ENCODE data around the gene GZMB.
A peak's percentile ranks its signal among the peaks of the same experiment; 100 is the strongest.
"Not testable (repeated sequence)": the region's sequence is repeated elsewhere in the genome, so short reads cannot be mapped to it uniquely, and the experiment has no call there.

Gene GZMB

GRCh38 chr14:24669651-24670050 lies 35.7 kb upstream of the GZMB start:
- Histone ChIP-seq H3K4me3 (replicated peaks; ENCODE audit: low read depth, low read length) (no peak overlapping the region), H3K27me3 (replicated peaks; ENCODE audit: control insufficient read depth, insufficient read depth, low read length) (no peaks in the 10 kb centered on the region), H3K36me3 (ENCODE audit: control insufficient read depth, insufficient read depth, low read length) (no peaks in the 10 kb centered on the region)
- no peak for DNase-seq (ENCODE audit: extremely low read depth, insufficient read length)
- TF ChIP-seq CTCF (IDR thresholded peaks at IDR 0.05; ENCODE audit: insufficient read depth, low read length, poor library complexity, severe bottlenecking) = no peak

GRCh38 chr14:24665440-24665991 lies 31.5 kb upstream of the GZMB start:
- Histone ChIP-seq H3K27me3 (replicated peaks; ENCODE audit: control insufficient read depth, insufficient read depth, low read length) (no peaks in the 10 kb centered on the region), H3K4me3 (replicated peaks; ENCODE audit: low read depth, low read length) (no peak overlapping the region), H3K36me3 (ENCODE audit: control insufficient read depth, insufficient read depth, low read length) (no peaks in the 10 kb centered on the region)
- DNase-seq (ENCODE audit: extremely low read depth, insufficient read length) = peak; percentile 82
- no peak for TF ChIP-seq CTCF (IDR thresholded peaks at IDR 0.05; ENCODE audit: insufficient read depth, low read length, poor library complexity, severe bottlenecking)

GRCh38 chr14:24664366-24664765 lies 30.4 kb upstream of the GZMB start:
- H3K27me3 ChIP-seq (replicated peaks; ENCODE audit: control insufficient read depth, insufficient read depth, low read length) = no peaks in the 10 kb centered on the region
- no peaks in the 10 kb centered on the region for H3K36me3 ChIP-seq (ENCODE audit: control insufficient read depth, insufficient read depth, low read length)
- DNase-seq (ENCODE audit: extremely low read depth, insufficient read length) = no peak
- no peak for TF ChIP-seq CTCF (IDR thresholded peaks at IDR 0.05; ENCODE audit: insufficient read depth, low read length, poor library complexity, severe bottlenecking)
- H3K4me3 ChIP-seq (replicated peaks; ENCODE audit: low read depth, low read length) = no peak overlapping the region

- Histone ChIP-seq H3K27me3 (replicated peaks; ENCODE audit: control insufficient read depth, insufficient read depth, low read length) (no peaks in the 10 kb centered on the region), H3K36me3 (ENCODE audit: control insufficient read depth, insufficient read depth, low read length) (no peaks in the 10 kb centered on the region), H3K4me3 (replicated peaks; ENCODE audit: low read depth, low read length) (no peak overlapping the region)
- DNase-seq (ENCODE audit: extremely low read depth, insufficient read length) = no peak
- TF ChIP-seq CTCF (IDR thresholded peaks at IDR 0.05; ENCODE audit: insufficient read depth, low read length, poor library complexity, severe bottlenecking) = no peak
Observed at GRCh38 chr14:24662753-24663152, 28.8 kb upstream of the GZMB start.

- TF ChIP-seq CTCF (IDR thresholded peaks at IDR 0.05; ENCODE audit: insufficient read depth, low read length, poor library complexity, severe bottlenecking) = no peak
- Histone ChIP-seq H3K27me3 (replicated peaks; ENCODE audit: control insufficient read depth, insufficient read depth, low read length) (no peaks in the 10 kb centered on the region), H3K36me3 (ENCODE audit: control insufficient read depth, insufficient read depth, low read length) (no peaks in the 10 kb centered on the region), H3K4me3 (replicated peaks; ENCODE audit: low read depth, low read length) (no peak overlapping the region)
- no peak for DNase-seq (ENCODE audit: extremely low read depth, insufficient read length)
Observed at GRCh38 chr14:24659916-24660570, 26.1 kb upstream of the GZMB start.

- H3K27me3 ChIP-seq (replicated peaks; ENCODE audit: control insufficient read depth, insufficient read depth, low read length); H3K4me3 ChIP-seq (replicated peaks; ENCODE audit: low read depth, low read length); DNase-seq (ENCODE audit: extremely low read depth, insufficient read length); H3K36me3 ChIP-seq (ENCODE audit: control insufficient read depth, insufficient read depth, low read length): not testable (repeated sequence)
Observed at GRCh38 chr14:24648361-24648760, 14.4 kb upstream of the GZMB start.

Measured in GM06990 (cell line).